Hepatocyte (in vitro differentiated cells): ENCODE results near the gene HABP4.

Source experiments
- EZH2 ChIP-seq: fragments of 200-600 bp; sonication (generic); IDR thresholded peaks from 2 replicates; pipeline ENCODE4 v1.6.1; 2016; ENCODE audit warnings: antibody characterized with exemption, mild to moderate bottlenecking, borderline replicate concordance
- TF ChIP-seq, protein P1 (sequence below): fragments of 200-600 bp; sonication (generic); IDR thresholded peaks from 2 replicates; pipeline ENCODE4 v1.5.1; 2016; ENCODE audit warnings: antibody characterized with exemption, mild to moderate bottlenecking; ENCODE audit not compliant: poor library complexity

- TF ChIP-seq, protein P1, sequence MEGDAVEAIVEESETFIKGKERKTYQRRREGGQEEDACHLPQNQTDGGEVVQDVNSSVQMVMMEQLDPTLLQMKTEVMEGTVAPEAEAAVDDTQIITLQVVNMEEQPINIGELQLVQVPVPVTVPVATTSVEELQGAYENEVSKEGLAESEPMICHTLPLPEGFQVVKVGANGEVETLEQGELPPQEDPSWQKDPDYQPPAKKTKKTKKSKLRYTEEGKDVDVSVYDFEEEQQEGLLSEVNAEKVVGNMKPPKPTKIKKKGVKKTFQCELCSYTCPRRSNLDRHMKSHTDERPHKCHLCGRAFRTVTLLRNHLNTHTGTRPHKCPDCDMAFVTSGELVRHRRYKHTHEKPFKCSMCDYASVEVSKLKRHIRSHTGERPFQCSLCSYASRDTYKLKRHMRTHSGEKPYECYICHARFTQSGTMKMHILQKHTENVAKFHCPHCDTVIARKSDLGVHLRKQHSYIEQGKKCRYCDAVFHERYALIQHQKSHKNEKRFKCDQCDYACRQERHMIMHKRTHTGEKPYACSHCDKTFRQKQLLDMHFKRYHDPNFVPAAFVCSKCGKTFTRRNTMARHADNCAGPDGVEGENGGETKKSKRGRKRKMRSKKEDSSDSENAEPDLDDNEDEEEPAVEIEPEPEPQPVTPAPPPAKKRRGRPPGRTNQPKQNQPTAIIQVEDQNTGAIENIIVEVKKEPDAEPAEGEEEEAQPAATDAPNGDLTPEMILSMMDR = no peak
- no peak for TF ChIP-seq EZH2
These were observed 2.6 kb upstream of the HABP4 start for GRCh38 chr9:96447406-96447805.
